ENCODE data around the gene ALS2. TPM values are rescaled to one million over a fixed set of nuclear protein-coding genes. Genes with fewer than 3 reads are reported as not detected.

ALS2 gene
- total and polyA plus RNA-seq, 8 donors = 4.1 to 48.4 (median 9.4) TPM

GRCh38 chr2:201733544-201733943 lies 47.2 kb downstream of the ALS2 start:
- H3K36me3 ChIP-seq = peaks cover 17 to 86% (median 75%) of the 10 kb centered on the region in 4 donors
- intact Hi-C loops (cut with DNase I; ENCODE audit: low total_unique reads) = no loop called here
- H3K27me3 ChIP-seq = no peaks in the 10 kb centered on the region
- DNase-seq = no peak
- H3K4me3 ChIP-seq = no peak overlapping the region
- TF ChIP-seq POLR2A (IDR thresholded peaks at IDR 0.05) = no peak
- H3K9me3 ChIP-seq = peaks cover 0 to 10% (median 0%) of the 10 kb centered on the region in 4 donors
- 83 to 94% (median 91%) methylated on average over 1 of the region's 1 CpG for WGBS, 5 donors
- H3K4me1 ChIP-seq = no peaks in the 10 kb centered on the region
- no peak overlapping the region for H3K27ac ChIP-seq

- H3K9me3 ChIP-seq = no peaks in the 10 kb centered on the region
- no peak for DNase-seq
- H3K36me3 ChIP-seq = peaks cover 18 to 86% (median 80%) of the 10 kb centered on the region in 4 donors
- no peaks in the 10 kb centered on the region for H3K27me3 ChIP-seq
- intact Hi-C loops (cut with DNase I; ENCODE audit: low total_unique reads) = no loop called here
- no peaks in the 10 kb centered on the region for H3K4me1 ChIP-seq
- H3K4me3 ChIP-seq = no peak overlapping the region
- TF ChIP-seq POLR2A (IDR thresholded peaks at IDR 0.05) (no peak), EP300 (IDR thresholded peaks at IDR 0.05) (no peak), POLR2AphosphoS5 (IDR thresholded peaks at IDR 0.05) (no peak), CTCF (IDR thresholded peaks at IDR 0.05) (no peak)
- H3K27ac ChIP-seq = no peak overlapping the region
- 82 to 93% (median 92%) methylated on average over 5 of the region's 5 CpGs for WGBS, 5 donors
Measured at GRCh38 chr2:201730651-201731285, 50.0 kb downstream of the ALS2 start.

GRCh38 chr2:201715459-201715858 lies 65.3 kb downstream of the ALS2 start:
- no peaks in the 10 kb centered on the region for H3K27me3 ChIP-seq
- H3K27ac ChIP-seq = no peak overlapping the region
- DNase-seq = peak; percentile 61 to 74
- no peak overlapping the region for H3K4me3 ChIP-seq
- peaks cover 29 to 92% (median 87%) of the 10 kb centered on the region in 4 donors for H3K36me3 ChIP-seq
- no peaks in the 10 kb centered on the region for H3K4me1 ChIP-seq
- TF ChIP-seq CTCF (IDR thresholded peaks at IDR 0.05) (no peak), POLR2A (IDR thresholded peaks at IDR 0.05) (no peak), EP300 (IDR thresholded peaks at IDR 0.05) (no peak)
- H3K9me3 ChIP-seq = peaks cover 0 to 11% (median 0%) of the 10 kb centered on the region in 4 donors
- intact Hi-C loops (cut with DNase I; ENCODE audit: low total_unique reads) = no loop called here
- 65 to 81% (median 79%) methylated on average over 6 of the region's 6 CpGs for WGBS, 5 donors

GRCh38 chr2:201712726-201713125 lies 68.0 kb downstream of the ALS2 start:
- 97 to 100% (median 100%) methylated on average over 1 of the region's 1 CpG for WGBS, 5 donors
- DNase-seq = no peak
- no peaks in the 10 kb centered on the region for H3K9me3 ChIP-seq
- H3K36me3 ChIP-seq = peaks cover 41 to 97% (median 90%) of the 10 kb centered on the region in 4 donors
- TF ChIP-seq POLR2AphosphoS5 (IDR thresholded peaks at IDR 0.05) (no peak), EP300 (IDR thresholded peaks at IDR 0.05) (no peak), CTCF (IDR thresholded peaks at IDR 0.05) (no peak), POLR2A (IDR thresholded peaks at IDR 0.05) (no peak)
- no peaks in the 10 kb centered on the region for H3K27me3 ChIP-seq
- intact Hi-C loops (cut with DNase I; ENCODE audit: low total_unique reads) = no loop called here
- H3K4me3 ChIP-seq = no peak overlapping the region
- no peak overlapping the region for H3K27ac ChIP-seq
- H3K4me1 ChIP-seq = no peaks in the 10 kb centered on the region

- no peak for DNase-seq
- no peak overlapping the region for H3K4me3 ChIP-seq
- H3K9me3 ChIP-seq = no peaks in the 10 kb centered on the region
- no peak overlapping the region for H3K27ac ChIP-seq
- WGBS, 5 donors = 91 to 98% (median 93%) methylated on average over 5 of the region's 5 CpGs
- peaks cover 41 to 96% (median 90%) of the 10 kb centered on the region in 4 donors for H3K36me3 ChIP-seq
- H3K27me3 ChIP-seq = no peaks in the 10 kb centered on the region
- no peaks in the 10 kb centered on the region for H3K4me1 ChIP-seq
- intact Hi-C loops (cut with DNase I; ENCODE audit: low total_unique reads) = no loop called here
- TF ChIP-seq EP300 (IDR thresholded peaks at IDR 0.05) (no peak), POLR2AphosphoS5 (IDR thresholded peaks at IDR 0.05) (no peak), CTCF (IDR thresholded peaks at IDR 0.05) (no peak), POLR2A (IDR thresholded peaks at IDR 0.05) (no peak)
Measured at GRCh38 chr2:201709747-201710146, 71.0 kb downstream of the ALS2 start.

Measured in stomach (tissue), 9 donors.